ENCODE results near the gene TNFSF13.

TNFSF13 gene

GRCh38 chr17:7550344-7550743 is 8.2 kb upstream of the TNFSF13 start:
- no peak overlapping the region for H3K4me3 ChIP-seq (ENCODE audit: low read depth, low read length)

GRCh38 chr17:7551396-7551795 is 7.2 kb upstream of the TNFSF13 start:
- H3K4me3 ChIP-seq (ENCODE audit: low read depth, low read length), result no peak overlapping the region
- DNase-seq (ENCODE audit: low read depth), result no peak

More at GRCh38 chr17:7550344-7550743, 8.2 kb upstream of the TNFSF13 start:
- DNase-seq (ENCODE audit: low read depth), result no peak

- H3K4me3 ChIP-seq (ENCODE audit: low read depth, low read length), result no peak overlapping the region
Measured at GRCh38 chr17:7552621-7553051, 5.9 kb upstream of the TNFSF13 start.

GRCh38 chr17:7553356-7553755 is 5.2 kb upstream of the TNFSF13 start:
- H3K4me3 ChIP-seq (ENCODE audit: low read depth, low read length), result no peak overlapping the region
- DNase-seq (ENCODE audit: low read depth), result no peak

More at GRCh38 chr17:7552621-7553051, 5.9 kb upstream of the TNFSF13 start:
- DNase-seq (ENCODE audit: low read depth), result no peak

- H3K4me3 ChIP-seq (ENCODE audit: low read depth, low read length), result no peak overlapping the region
- no peak for DNase-seq (ENCODE audit: low read depth)
Measured at GRCh38 chr17:7555320-7555948, 3.1 kb upstream of the TNFSF13 start.

GRCh38 chr17:7556627-7557026 is 1.9 kb upstream of the TNFSF13 start:
- no peak for DNase-seq (ENCODE audit: low read depth)
- H3K4me3 ChIP-seq (ENCODE audit: low read depth, low read length), result no peak overlapping the region

- H3K4me3 ChIP-seq (ENCODE audit: low read depth, low read length), result no peak overlapping the region
- no peak for DNase-seq (ENCODE audit: low read depth)
Measured at GRCh38 chr17:7557147-7557764, 1.3 kb upstream of the TNFSF13 start.

- H3K4me3 ChIP-seq (ENCODE audit: low read depth, low read length), result no peak overlapping the region
- no peak for DNase-seq (ENCODE audit: low read depth)
Measured at GRCh38 chr17:7557775-7558543, 591 bp upstream of the TNFSF13 start.

GRCh38 chr17:7559320-7560171 is 996 bp downstream of the TNFSF13 start:
- no peak for DNase-seq (ENCODE audit: low read depth)
- no peak overlapping the region for H3K4me3 ChIP-seq (ENCODE audit: low read depth, low read length)

- peak overlapping the region; percentile 87 for H3K4me3 ChIP-seq (ENCODE audit: low read depth, low read length)
- no peak for DNase-seq (ENCODE audit: low read depth)
Measured at GRCh38 chr17:7560172-7561027, 1.9 kb downstream of the TNFSF13 start.

GRCh38 chr17:7561028-7561575 is 2.6 kb downstream of the TNFSF13 start:
- no peak for DNase-seq (ENCODE audit: low read depth)

GRCh38 chr17:7561589-7562207 is 3.1 kb downstream of the TNFSF13 start, which contains the start of gene SENP3:
Gene SENP3, plus strand, starts transcription at chr17:7561919. Its CDS starts 1,158 bp downstream, at chr17:7563077.
- H3K4me3 ChIP-seq (ENCODE audit: low read depth, low read length), result peak within 1 kb of the TSS; percentile 87
- peak; percentile 63 for DNase-seq (ENCODE audit: low read depth)

More at GRCh38 chr17:7561028-7561575, 2.6 kb downstream of the TNFSF13 start:
- H3K4me3 ChIP-seq (ENCODE audit: low read depth, low read length), result peak overlapping the region; percentile 87

GRCh38 chr17:7562208-7562605 is 3.7 kb downstream of the TNFSF13 start:
- H3K4me3 ChIP-seq (ENCODE audit: low read depth, low read length), result peak overlapping the region; percentile 87
- DNase-seq (ENCODE audit: low read depth), result no peak

- DNase-seq (ENCODE audit: low read depth), result no peak
- peak overlapping the region; percentile 87 for H3K4me3 ChIP-seq (ENCODE audit: low read depth, low read length)
Measured at GRCh38 chr17:7563115-7563869, 4.7 kb downstream of the TNFSF13 start.

GRCh38 chr17:7569571-7569970 is 11.0 kb downstream of the TNFSF13 start:
- H3K4me3 ChIP-seq (ENCODE audit: low read depth, low read length), result no peak overlapping the region
- no peak for DNase-seq (ENCODE audit: low read depth)

- DNase-seq (ENCODE audit: low read depth), result no peak
- no peak overlapping the region for H3K4me3 ChIP-seq (ENCODE audit: low read depth, low read length)
Measured at GRCh38 chr17:7570351-7570750, 11.8 kb downstream of the TNFSF13 start.

GRCh38 chr17:7572338-7572587 is 13.7 kb downstream of the TNFSF13 start:
- no peak for DNase-seq (ENCODE audit: low read depth)
- peak overlapping the region; percentile 61 for H3K4me3 ChIP-seq (ENCODE audit: low read depth, low read length)
